ENCODE measurements around the gene PKN3. TPM values are rescaled to one million over a fixed set of nuclear protein-coding genes. Genes with fewer than 3 reads are reported as not detected.

Gene PKN3
- total and polyA plus RNA-seq, 2 of the 13 experiments (the other 11 are each of a cell fraction or from before 2014, with no cell fraction given): 10.5 to 13.2 TPM

DNA sequence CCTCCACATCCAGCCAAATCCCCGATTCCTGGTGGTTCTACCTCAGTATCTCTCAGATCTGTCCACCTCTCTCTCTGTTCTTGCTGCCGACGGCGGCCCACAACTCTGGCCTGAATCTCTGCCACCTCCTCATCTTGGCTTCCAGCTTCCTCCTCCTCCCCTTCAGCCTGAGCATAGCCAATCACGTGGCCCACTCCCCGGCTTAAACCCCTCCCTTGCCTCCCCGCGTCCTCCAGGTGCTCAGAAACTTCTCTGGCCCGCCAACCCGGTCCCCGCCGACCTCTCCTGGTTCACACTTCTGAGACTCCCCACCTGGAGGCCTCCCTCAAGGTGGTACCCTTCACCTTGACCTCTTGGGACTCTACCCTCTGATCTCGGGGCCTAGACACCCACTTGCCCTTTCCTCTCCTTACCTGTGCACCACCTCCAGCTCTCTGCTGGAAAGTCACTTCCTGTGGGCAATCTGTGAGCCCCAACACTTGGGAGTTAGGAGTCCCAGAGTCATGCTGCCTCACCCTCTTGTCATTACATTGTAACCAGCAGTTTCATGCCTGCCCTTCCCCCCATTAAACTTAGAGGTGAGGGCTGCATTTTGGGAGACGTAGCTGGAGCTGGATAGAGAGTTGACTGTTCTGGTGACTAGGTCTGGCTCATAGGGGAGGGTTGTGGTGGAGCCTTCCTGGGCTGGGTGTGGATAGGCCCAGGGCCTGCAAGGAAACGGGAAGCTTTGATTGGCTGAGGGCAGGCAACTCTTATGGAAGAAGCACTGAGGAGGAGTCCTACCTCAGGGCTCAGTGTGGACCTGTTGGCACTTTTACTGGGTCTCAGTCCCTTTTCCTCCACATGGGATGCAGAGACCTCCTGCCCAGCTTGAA lies 17.7 kb upstream of the PKN3 start (continued):
- TF ChIP-seq FOXO1 (CRISPR knock-in tag; IDR thresholded peaks at IDR 0.05): no peak
- TF ChIP-seq MIER2 (CRISPR knock-in tag; IDR thresholded peaks at IDR 0.05): no peak
- 0 out of 2 replicates have a peak, but pooled peaks have one; percentile 12 for TF ChIP-seq NAIF1 (CRISPR knock-in tag; IDR thresholded peaks at IDR 0.05; ENCODE audit: borderline replicate concordance)
- TF ChIP-seq, protein P1, sequence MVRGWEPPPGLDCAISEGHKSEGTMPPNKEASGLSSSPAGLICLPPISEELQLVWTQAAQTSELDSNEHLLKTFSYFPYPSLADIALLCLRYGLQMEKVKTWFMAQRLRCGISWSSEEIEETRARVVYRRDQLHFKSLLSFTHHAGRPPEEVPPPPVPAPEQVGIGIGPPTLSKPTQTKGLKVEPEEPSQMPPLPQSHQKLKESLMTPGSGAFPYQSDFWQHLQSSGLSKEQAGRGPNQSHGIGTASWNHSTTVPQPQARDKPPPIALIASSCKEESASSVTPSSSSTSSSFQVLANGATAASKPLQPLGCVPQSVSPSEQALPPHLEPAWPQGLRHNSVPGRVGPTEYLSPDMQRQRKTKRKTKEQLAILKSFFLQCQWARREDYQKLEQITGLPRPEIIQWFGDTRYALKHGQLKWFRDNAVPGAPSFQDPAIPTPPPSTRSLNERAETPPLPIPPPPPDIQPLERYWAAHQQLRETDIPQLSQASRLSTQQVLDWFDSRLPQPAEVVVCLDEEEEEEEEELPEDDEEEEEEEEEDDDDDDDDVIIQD (CRISPR knock-in tag; IDR thresholded peaks at IDR 0.05; ENCODE audit: low read depth): no peak
- no peak for TF ChIP-seq ZNF124 (CRISPR knock-in tag; IDR thresholded peaks at IDR 0.05)
- peak; percentile 77 for TF ChIP-seq POLR2G (IDR thresholded peaks at IDR 0.05; ENCODE audit: low read depth, low read length)
- TF ChIP-seq, protein P2, sequence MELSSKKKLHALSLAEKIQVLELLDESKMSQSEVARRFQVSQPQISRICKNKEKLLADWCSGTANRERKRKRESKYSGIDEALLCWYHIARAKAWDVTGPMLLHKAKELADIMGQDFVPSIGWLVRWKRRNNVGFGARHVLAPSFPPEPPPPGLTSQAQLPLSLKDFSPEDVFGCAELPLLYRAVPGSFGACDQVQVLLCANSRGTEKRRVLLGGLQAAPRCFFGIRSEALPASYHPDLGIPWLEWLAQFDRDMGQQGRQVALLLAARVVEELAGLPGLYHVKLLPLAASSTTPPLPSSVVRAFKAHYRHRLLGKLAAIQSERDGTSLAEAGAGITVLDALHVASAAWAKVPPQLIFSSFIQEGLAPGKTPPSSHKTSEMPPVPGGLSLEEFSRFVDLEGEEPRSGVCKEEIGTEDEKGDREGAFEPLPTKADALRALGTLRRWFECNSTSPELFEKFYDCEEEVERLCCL (CRISPR knock-in tag; IDR thresholded peaks at IDR 0.05; ENCODE audit: borderline replicate concordance): no peak
- TF ChIP-seq TGIF2 (CRISPR knock-in tag; IDR thresholded peaks at IDR 0.05): no peak
- no peak for TF ChIP-seq JUNB (CRISPR knock-in tag; IDR thresholded peaks at IDR 0.05; ENCODE audit: borderline replicate concordance)
- TF ChIP-seq HDAC6 (IDR thresholded peaks at IDR 0.05; ENCODE audit: low read depth, low read length): no peak
- TF ChIP-seq ZNF577 (CRISPR knock-in tag; IDR thresholded peaks at IDR 0.05; ENCODE audit: borderline replicate concordance, low read depth): no peak
- no peak for TF ChIP-seq SP5 (CRISPR knock-in tag; IDR thresholded peaks at IDR 0.05; ENCODE audit: borderline replicate concordance, low read depth)
- no peak for TF ChIP-seq KLF15 (CRISPR knock-in tag; IDR thresholded peaks at IDR 0.05; ENCODE audit: borderline replicate concordance)
- TF ChIP-seq ZNF431 (CRISPR knock-in tag; IDR thresholded peaks at IDR 0.05; ENCODE audit: borderline replicate concordance, low read depth): no peak
- peak; percentile 93 for TF ChIP-seq ZNF263 (CRISPR knock-in tag; IDR thresholded peaks at IDR 0.05)
- TF ChIP-seq, protein P3, sequence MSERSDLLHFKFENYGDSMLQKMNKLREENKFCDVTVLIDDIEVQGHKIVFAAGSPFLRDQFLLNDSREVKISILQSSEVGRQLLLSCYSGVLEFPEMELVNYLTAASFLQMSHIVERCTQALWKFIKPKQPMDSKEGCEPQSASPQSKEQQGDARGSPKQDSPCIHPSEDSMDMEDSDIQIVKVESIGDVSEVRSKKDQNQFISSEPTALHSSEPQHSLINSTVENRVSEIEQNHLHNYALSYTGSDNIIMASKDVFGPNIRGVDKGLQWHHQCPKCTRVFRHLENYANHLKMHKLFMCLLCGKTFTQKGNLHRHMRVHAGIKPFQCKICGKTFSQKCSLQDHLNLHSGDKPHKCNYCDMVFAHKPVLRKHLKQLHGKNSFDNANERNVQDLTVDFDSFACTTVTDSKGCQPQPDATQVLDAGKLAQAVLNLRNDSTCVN (CRISPR knock-in tag; IDR thresholded peaks at IDR 0.05; ENCODE audit: borderline replicate concordance): 0 out of 2 replicates have a peak, but pooled peaks have one; percentile 4
- TF ChIP-seq ZNF558 (CRISPR knock-in tag; IDR thresholded peaks at IDR 0.05; ENCODE audit: borderline replicate concordance): no peak
- TF ChIP-seq, protein P4, sequence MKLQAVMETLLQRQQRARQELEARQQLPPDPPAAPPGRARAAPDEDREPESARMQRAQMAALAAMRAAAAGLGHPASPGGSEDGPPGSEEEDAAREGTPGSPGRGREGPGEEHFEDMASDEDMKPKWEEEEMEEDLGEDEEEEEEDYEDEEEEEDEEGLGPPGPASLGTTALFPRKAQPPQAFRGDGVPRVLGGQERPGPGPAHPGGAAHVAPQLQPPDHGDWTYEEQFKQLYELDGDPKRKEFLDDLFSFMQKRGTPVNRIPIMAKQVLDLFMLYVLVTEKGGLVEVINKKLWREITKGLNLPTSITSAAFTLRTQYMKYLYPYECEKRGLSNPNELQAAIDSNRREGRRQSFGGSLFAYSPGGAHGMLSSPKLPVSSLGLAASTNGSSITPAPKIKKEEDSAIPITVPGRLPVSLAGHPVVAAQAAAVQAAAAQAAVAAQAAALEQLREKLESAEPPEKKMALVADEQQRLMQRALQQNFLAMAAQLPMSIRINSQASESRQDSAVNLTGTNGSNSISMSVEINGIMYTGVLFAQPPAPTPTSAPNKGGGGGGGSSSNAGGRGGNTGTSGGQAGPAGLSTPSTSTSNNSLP (IDR thresholded peaks at IDR 0.05; ENCODE audit: low read depth, low read length): no peak
- TF ChIP-seq, protein P5, sequence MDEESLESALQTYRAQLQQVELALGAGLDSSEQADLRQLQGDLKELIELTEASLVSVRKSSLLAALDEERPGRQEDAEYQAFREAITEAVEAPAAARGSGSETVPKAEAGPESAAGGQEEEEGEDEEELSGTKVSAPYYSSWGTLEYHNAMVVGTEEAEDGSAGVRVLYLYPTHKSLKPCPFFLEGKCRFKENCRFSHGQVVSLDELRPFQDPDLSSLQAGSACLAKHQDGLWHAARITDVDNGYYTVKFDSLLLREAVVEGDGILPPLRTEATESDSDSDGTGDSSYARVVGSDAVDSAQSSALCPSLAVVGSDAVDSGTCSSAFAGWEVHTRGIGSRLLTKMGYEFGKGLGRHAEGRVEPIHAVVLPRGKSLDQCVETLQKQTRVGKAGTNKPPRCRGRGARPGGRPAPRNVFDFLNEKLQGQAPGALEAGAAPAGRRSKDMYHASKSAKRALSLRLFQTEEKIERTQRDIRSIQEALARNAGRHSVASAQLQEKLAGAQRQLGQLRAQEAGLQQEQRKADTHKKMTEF (CRISPR knock-in tag; IDR thresholded peaks at IDR 0.05): no peak; the same call in 1 of the 2 replicates
- peak; percentile 92 for TF ChIP-seq ZEB1 (IDR thresholded peaks at IDR 0.05; ENCODE audit: insufficient replicate concordance, low read depth)
- peak; percentile 9; the same call in 1 of the 2 replicates for TF ChIP-seq SALL1 (CRISPR knock-in tag; IDR thresholded peaks at IDR 0.05)
- TF ChIP-seq HDAC2 (CRISPR knock-in tag; IDR thresholded peaks at IDR 0.05): no peak
